Upper lobe of left lung (tissue), 6 donors: ENCODE measurements around the gene EFCAB5. TPM values are rescaled to one million over a fixed set of nuclear protein-coding genes. Genes with fewer than 3 reads are reported as not detected.
"Not testable (repeated sequence)": the region's sequence is repeated elsewhere in the genome, so short reads cannot be mapped to it uniquely, and the experiment has no call there.

Experiments used
- ATAC-seq, 2 donors: fragments of 200-7000 bp; cut with Tn5 transposase; one replicate each; pipeline ENCODE4 v1.9.1; 2022; ENCODE audit warnings: mild to moderate bottlenecking in 2 of 2, moderate library complexity in 2 of 2; ENCODE audit not compliant: low FRiP score in 2 of 2
- DNase-seq, 2 donors: peaks; one replicate each; pipeline ENCODE4 v3.0.0-alpha.2; 2019 to 2020
- H3K27ac ChIP-seq, 4 donors: fragments of 200-600 bp; sonication (generic); one replicate each; pipeline ENCODE4 v1.5.1; 2016 to 2019
- H3K27me3 ChIP-seq, 4 donors: fragments of 200-600 bp; sonication (generic); one replicate each; pipeline ENCODE4 v1.5.1; 2017 to 2019
- H3K36me3 ChIP-seq, 4 donors: fragments of 200-600 bp; sonication (generic); one replicate each; pipeline ENCODE4 v1.5.1; 2016 to 2019
- H3K4me1 ChIP-seq, 4 donors: fragments of 200-600 bp; sonication (generic); one replicate each; pipeline ENCODE4 v1.5.1; 2018 to 2019
- H3K4me3 ChIP-seq, 4 donors: fragments of 200-600 bp; sonication (generic); one replicate each; pipeline ENCODE4 v1.5.1; 2017 to 2019; ENCODE audit warnings: mild to moderate bottlenecking in 2 of 4, moderate library complexity in 1 of 4
- H3K9me3 ChIP-seq, 4 donors: fragments of 200-600 bp; sonication (generic); one replicate each; pipeline ENCODE4 v1.5.1; 2018 to 2019
- EP300 ChIP-seq, 4 donors: sonication (generic); formaldehyde crosslinking; IDR thresholded peaks; one replicate each; pipeline ENCODE4 v1.5.1; 2017; ENCODE audit warnings: antibody characterized with exemption in 4 of 4, control low read depth in 2 of 4
- POLR2A ChIP-seq, 4 donors: fragments of 450-650 bp; IDR thresholded peaks; one replicate each; pipeline ENCODE4 v1.5.1; 2016 to 2017; ENCODE audit warnings: antibody characterized with exemption in 4 of 4, mild to moderate bottlenecking in 2 of 4
- POLR2AphosphoS5 ChIP-seq, 2 donors: sonication (generic); formaldehyde crosslinking; IDR thresholded peaks; one replicate each; pipeline ENCODE4 v1.5.1; 2017; ENCODE audit warnings: antibody characterized with exemption in 2 of 2
- WGBS, 2 donors: methylation state at CpG; one replicate each; pipeline ENCODE4 v1.1.5; 2017 to 2018; 5-methylcytosine and 5-hydroxymethylcytosine counted together
- total RNA-seq, 6 donors: library from RNA; depleted of rRNA in 4 of 6; stranded (reverse); fragments of >200 nt in 4 of 6; gene quantifications; one replicate each; pipeline versions ENCODE4 v1.1.0 to v1.2.1, GENCODE V29; 2016 to 2021
- TF ChIP-seq, protein P1 (sequence below), 6 experiments: fragments of 450-650 bp in 4 of 6; fragments of 200-600 bp in 2 of 6; sonication (generic) in 2 of 6; IDR thresholded peaks; one replicate each; pipeline ENCODE4 v1.5.1; 2016 to 2019; ENCODE audit warnings: antibody characterized with exemption in 6 of 6
- donor health status: DM: no; HTN: no; CAD: no; lungs with moderate emphysema.
- donor health status: DM: no; HTN: yes; CAD: no; lungs with severe emphysema.

Gene EFCAB5
- total RNA-seq, 6 donors from 2014 or later: 0.22 to 7.3 (median 1.0) TPM

DNA sequence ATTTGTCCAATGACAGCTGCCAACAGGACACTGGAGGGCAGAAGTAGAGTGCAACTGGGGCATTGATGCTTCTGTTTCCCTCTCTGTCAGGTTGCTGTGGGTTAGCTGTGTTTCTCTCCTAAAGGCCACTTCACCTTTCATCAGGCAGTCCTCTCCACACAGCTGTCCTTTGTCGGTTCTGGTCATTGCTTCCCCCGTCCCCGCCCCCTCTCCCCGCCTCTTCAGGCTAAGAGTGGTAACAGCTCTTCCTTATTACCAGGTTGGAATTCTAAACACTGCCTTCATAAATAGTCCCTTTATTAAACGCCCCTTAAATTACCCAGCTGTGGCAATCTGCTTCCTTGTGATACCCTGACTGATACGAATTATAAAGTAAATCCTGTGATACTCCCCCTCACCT lies 143.4 kb downstream of the EFCAB5 start:
- DNase-seq (no peak), ATAC-seq (no peak)
- Histone ChIP-seq H3K4me3 (no peak overlapping the region), H3K36me3 (no peaks in the 10 kb centered on the region), H3K27me3 (no peaks in the 10 kb centered on the region), H3K27ac (no peak overlapping the region), H3K9me3 (no peaks in the 10 kb centered on the region), H3K4me1 (no peaks in the 10 kb centered on the region)
- TF ChIP-seq, protein P1, sequence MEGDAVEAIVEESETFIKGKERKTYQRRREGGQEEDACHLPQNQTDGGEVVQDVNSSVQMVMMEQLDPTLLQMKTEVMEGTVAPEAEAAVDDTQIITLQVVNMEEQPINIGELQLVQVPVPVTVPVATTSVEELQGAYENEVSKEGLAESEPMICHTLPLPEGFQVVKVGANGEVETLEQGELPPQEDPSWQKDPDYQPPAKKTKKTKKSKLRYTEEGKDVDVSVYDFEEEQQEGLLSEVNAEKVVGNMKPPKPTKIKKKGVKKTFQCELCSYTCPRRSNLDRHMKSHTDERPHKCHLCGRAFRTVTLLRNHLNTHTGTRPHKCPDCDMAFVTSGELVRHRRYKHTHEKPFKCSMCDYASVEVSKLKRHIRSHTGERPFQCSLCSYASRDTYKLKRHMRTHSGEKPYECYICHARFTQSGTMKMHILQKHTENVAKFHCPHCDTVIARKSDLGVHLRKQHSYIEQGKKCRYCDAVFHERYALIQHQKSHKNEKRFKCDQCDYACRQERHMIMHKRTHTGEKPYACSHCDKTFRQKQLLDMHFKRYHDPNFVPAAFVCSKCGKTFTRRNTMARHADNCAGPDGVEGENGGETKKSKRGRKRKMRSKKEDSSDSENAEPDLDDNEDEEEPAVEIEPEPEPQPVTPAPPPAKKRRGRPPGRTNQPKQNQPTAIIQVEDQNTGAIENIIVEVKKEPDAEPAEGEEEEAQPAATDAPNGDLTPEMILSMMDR (IDR thresholded peaks at IDR 0.05): no peak
- TF ChIP-seq POLR2AphosphoS5 (IDR thresholded peaks at IDR 0.05): no peak
- TF ChIP-seq EP300 (IDR thresholded peaks at IDR 0.05): no peak
- TF ChIP-seq POLR2A (IDR thresholded peaks at IDR 0.05): no peak
- WGBS, 2 donors: 47 to 49% methylated on average over 6 of the region's 6 CpGs

DNA sequence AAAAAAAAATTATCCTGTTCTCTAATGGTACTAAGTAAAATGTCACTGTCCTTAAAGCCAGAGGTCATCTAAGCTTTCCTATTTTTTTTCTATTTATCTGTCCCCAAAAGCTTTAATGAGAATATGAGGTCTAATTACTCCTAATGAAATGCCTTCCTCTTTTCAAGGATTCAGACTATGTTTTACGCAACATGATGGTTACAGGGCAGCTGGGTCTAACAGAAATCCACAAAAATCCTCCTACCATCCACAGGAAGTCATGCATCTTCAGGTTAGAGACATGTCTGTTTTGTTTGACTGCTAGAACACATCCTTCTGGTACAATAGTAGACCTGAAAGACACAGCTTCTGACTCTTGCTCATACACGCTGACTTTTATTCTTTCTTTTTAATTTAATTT lies 145.5 kb downstream of the EFCAB5 start:
- WGBS, 2 donors: 84 to 88% methylated on average over 2 of the region's 2 CpGs
- Histone ChIP-seq H3K4me1 (no peaks in the 10 kb centered on the region), H3K4me3 (no peak overlapping the region), H3K27ac (no peak overlapping the region), H3K36me3 (no peaks in the 10 kb centered on the region), H3K9me3 (no peaks in the 10 kb centered on the region), H3K27me3 (no peaks in the 10 kb centered on the region)
- ATAC-seq: no peak
- DNase-seq: no peak
- TF ChIP-seq POLR2A (IDR thresholded peaks at IDR 0.05): no peak
- no peak for TF ChIP-seq POLR2AphosphoS5 (IDR thresholded peaks at IDR 0.05)
- no peak for TF ChIP-seq EP300 (IDR thresholded peaks at IDR 0.05)
- TF ChIP-seq, protein P1 (IDR thresholded peaks at IDR 0.05): no peak

GRCh38 chr17:30087431-30087830 lies 146.0 kb downstream of the EFCAB5 start:
- not testable (repeated sequence) for H3K9me3 ChIP-seq, H3K27ac ChIP-seq, H3K36me3 ChIP-seq, DNase-seq, H3K4me1 ChIP-seq, H3K27me3 ChIP-seq, H3K4me3 ChIP-seq, ATAC-seq
- 88 to 90% methylated on average over 3 of the region's 3 CpGs for WGBS, 2 donors

DNA sequence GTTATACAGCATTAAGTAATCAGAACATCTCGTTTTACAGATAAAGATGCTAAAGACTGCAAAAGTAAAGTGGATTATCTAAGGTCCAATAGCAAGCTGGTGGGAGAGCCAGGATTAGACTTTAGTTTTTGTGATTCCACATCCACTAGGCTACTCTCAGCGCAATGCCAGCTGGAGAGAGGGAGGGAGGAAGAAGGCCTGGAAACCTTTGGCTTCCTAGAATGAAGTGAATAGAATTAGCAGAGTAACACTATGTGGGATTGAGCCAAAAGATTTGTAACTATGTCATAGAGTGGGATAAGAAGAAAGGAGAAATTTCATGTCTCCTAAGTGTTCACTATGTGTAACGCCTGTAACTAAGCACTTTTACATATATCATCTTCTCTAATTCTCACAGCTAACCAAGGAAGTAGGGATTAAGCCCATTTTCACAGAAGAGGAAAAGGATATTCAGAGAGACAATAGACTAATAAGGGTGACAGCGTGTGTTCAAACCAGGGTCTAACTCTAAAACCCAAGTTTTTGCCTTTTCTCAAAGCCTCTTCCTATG lies 149.8 kb downstream of the EFCAB5 start:
- Histone ChIP-seq H3K4me3 (no peak overlapping the region), H3K36me3 (no peaks in the 10 kb centered on the region), H3K27ac (no peak overlapping the region), H3K27me3 (no peaks in the 10 kb centered on the region), H3K9me3 (no peaks in the 10 kb centered on the region), H3K4me1 (peaks cover 4 to 8% (median 6%) of the 10 kb centered on the region in 4 donors)
- DNase-seq (no peak), ATAC-seq (no peak)
- WGBS, 2 donors: 78 to 80% methylated on average over 4 of the region's 4 CpGs
- no peak for TF ChIP-seq POLR2A (IDR thresholded peaks at IDR 0.05)
- TF ChIP-seq, protein P1 (IDR thresholded peaks at IDR 0.05): no peak
- TF ChIP-seq POLR2AphosphoS5 (IDR thresholded peaks at IDR 0.05): no peak
- no peak for TF ChIP-seq EP300 (IDR thresholded peaks at IDR 0.05)

GRCh38 chr17:30091771-30092170 lies 150.3 kb downstream of the EFCAB5 start:
- DNase-seq (no peak), ATAC-seq (no peak)
- Histone ChIP-seq H3K27me3 (no peaks in the 10 kb centered on the region), H3K36me3 (no peaks in the 10 kb centered on the region), H3K4me3 (no peak overlapping the region), H3K27ac (no peak overlapping the region), H3K9me3 (no peaks in the 10 kb centered on the region), H3K4me1 (peaks cover 4 to 8% (median 6%) of the 10 kb centered on the region in 4 donors)
- TF ChIP-seq POLR2A (IDR thresholded peaks at IDR 0.05): no peak
- TF ChIP-seq EP300 (IDR thresholded peaks at IDR 0.05): no peak
- TF ChIP-seq, protein P1 (IDR thresholded peaks at IDR 0.05): no peak
- TF ChIP-seq POLR2AphosphoS5 (IDR thresholded peaks at IDR 0.05): no peak
- WGBS, 2 donors: 63 to 71% methylated on average over 6 of the region's 6 CpGs
